GM18505 (cell line): ENCODE results near the gene SNCA.
A peak's percentile ranks its signal among the peaks of the same experiment; 100 is the strongest.

Experiments
- ATAC-seq: cut with Tn5 transposase; IDR thresholded peaks from one replicate; pipeline ENCODE4 v1.9.1; 2021; ENCODE audit not compliant: unreplicated experiment
- POLR2A ChIP-seq: IDR thresholded peaks from 4 replicates; pipeline ENCODE4 v1.6.1; 2011; ENCODE audit warnings: borderline replicate concordance; ENCODE audit not compliant: insufficient read depth, insufficient read length; ENCODE audit errors: extremely low read depth

SNCA gene

DNA sequence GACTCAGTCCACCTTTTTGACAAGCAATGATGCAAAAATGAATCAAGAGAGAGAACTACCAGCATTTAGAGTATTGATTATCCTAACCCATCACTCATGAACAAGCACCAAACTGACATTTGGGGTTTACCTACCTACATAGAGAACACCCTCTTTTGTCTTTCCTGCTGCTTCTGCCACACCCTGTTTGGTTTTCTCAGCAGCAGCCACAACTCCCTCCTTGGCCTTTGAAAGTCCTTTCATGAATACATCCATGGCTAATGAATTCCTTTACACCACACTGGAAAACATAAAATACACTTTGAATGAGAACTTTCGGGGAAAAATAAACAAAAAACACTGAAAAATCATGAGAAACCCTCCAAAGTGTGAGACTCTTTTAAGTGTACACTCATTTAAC is 1.5 kb downstream of the SNCA start:
- TF ChIP-seq POLR2A: no peak
- ATAC-seq: no peak

DNA sequence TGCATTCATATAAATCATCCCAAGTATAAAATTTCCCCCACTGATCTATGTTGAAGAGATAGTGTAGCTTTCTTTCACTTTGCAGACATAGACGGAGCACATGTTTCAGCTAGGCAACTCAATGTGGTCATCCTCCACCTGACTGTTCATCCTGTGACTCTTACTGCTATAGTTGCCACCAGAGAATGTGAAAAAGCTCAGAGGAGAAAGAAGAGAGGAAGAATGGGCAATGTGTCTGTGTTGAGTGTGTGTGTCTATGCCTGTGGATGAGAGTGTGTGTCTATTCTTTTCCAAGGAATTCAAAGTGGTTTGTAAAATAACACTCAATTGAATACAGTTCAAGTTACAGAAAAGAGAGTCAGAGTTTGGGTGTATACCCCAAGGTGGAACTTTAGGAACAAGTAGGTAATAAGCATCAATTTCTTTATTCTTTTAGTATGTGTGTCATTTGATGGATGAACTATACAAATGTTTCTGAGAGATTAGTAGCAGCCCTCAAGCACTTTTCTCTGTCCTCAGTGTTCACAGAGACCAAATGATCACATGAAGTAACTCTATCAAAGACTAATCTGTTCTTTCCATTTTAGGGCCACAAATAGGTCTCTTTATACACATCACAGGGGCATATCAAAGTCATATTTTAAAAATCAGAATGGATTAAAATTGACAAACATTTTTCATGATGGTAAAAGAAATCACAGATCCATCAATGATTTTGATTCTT is 2.3 kb downstream of the SNCA start:
- no peak for TF ChIP-seq POLR2A
- no peak for ATAC-seq

DNA sequence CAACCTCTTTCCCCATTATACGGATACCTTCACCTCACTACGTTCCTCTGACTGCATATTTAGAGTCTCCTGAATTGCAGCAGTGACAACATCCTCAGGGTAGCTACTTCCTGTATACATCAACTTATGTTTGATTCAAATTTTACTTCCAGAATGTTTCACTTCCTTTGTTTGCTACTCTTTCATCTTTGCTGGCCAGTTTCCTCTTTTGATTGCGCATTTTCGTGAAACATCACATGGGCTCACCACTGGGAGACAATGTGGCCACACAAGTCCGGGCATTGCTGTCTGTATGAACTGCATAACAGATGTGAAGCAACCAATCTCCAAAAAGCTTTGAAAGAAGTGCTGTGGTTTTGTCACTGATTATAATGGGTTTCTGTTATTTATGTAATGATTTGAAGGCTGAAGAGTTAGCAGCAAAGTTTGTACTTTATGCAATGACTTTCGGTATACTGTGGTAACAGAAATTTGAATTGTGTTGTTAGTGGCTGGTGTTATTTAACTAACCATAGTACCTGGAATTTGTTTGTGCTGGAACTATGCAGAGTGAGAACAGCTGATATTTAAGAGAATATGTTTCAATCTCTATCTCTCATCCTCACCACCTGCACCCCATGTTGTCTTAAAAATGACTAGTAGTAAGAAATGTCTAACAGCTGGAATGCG is 7.4 kb downstream of the SNCA start:
- peak; percentile 87 for ATAC-seq
- no peak for TF ChIP-seq POLR2A

DNA sequence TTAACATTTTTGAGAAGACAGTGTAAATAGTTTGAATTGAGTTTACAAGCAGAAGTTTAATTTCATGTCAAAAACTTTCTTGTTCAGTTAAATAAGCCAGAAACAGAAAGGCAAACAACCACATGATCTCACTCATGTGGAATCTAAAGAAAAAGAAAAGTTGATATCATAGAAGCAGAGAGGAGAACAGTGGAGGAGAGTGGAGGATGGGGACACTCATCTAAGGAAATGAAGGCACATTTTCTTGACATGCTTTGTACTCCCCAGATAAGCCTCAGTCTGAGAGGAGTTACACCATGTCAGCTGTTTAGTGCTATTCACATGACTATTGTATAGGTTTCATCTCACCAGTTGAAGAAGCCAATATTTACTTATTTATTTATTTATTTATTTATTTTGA is 13.5 kb downstream of the SNCA start:
- ATAC-seq: no peak
- no peak for TF ChIP-seq POLR2A

DNA sequence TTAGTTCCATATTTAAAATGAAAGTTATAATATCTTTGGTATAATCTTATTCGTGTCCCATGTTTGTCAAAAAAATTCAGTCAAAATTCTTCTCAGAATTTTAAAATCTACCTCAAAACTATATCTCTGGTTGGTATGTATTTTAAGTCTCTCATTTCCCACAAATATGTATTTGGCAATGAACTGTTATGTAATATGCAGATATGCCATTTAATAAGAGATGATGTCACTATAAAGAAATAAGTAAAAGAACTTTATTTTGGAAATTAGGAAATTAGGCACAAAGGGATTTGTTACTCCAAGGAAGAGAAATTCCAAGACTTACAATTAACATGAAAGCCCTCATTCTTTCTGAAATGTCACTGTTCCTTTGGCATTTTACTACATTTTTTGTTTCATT is 15.3 kb downstream of the SNCA start:
- ATAC-seq: no peak
- no peak for TF ChIP-seq POLR2A

DNA sequence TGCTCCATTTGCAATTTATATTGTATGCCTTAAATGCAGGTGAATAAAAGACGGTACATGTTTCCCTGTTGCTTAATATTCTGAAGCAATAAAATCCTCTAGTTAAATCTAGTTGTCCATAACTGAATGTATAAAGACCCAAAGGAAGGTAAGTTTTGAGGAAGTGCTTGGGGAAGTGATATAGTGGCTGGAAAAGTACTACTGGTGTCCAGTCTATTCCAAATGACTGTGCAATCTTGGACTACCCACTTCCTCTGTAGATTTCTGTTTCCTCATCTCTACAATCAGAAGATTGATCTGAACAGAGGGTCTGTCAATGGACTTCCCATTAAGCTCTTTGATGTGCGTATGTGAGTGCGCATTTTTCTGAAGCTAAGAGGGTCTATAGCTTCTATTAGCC is 17.0 kb downstream of the SNCA start:
- TF ChIP-seq POLR2A: no peak
- no peak for ATAC-seq

DNA sequence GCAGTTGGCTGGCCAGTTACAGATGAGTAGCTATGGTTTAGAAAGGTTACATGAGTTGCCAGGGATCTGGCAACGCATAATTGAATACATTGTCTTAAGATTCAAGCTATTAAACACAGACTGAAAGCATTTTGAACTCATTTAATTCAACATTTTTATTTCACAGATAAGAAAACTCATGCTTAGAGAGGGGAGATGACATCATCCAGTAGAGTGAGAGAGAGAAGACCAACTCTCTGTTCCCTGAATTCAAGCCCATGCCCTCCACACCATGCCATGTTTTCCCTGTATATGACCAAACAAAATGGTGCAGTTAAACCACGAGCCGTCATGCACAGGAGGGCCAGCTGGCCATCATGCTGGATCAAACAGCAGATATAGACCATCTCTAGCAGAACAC is 22.6 kb downstream of the SNCA start:
- TF ChIP-seq POLR2A: no peak
- ATAC-seq: no peak

DNA sequence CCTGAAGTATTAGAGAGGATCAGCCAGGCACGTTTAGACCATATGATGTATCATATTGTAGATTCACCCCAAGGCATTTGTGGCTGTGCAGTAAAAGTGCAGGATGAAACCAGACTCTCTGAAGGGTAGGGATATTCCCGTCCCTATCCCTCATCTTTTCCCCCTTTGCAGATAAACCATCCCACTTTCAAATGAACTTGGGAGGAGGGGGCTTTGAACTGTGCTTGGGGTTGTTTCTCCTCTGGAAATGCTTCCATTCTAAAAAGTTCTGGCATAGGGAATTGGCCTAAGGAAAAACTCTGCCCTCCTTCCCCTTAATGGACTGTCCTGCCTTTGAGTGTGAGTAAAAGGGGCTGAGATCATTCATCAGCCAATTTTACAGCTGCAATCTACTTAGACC is 23.8 kb downstream of the SNCA start:
- TF ChIP-seq POLR2A: no peak

DNA sequence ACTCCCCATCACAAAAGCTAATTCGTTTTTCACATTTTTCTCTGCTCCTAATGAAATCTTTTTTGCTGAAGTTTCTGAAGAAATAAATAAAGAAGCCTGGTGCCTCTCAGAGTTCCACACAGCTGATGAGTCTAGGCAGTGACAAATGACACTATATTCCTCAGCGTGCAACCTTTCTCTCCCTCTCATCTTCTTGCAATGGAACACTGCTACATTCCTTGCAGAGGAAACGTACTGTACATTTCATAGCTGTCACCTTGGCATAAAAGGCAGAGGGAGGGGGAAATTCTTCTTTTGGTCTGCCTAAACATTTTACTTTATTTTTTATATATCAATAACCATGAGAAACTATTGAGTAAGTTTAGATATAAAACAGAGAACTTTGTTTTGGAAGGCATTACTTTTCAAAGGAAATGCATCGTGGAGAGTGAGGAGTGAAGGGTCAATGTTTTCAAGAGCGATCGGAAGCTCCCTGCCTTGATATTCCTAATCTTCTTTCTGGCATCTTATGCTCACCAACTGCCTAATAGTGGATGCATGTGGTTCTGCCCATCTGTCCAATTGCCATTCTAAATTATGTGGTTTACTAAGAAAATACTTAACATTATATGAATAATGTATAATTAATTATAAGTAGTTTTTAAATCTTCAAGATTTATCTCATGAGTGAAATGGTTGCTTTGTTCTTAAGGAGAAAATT is 29.4 kb downstream of the SNCA start:
- no peak for ATAC-seq
- TF ChIP-seq POLR2A: no peak

More for the DNA sequence above, 23.8 kb downstream of the SNCA start:
- no peak for ATAC-seq

DNA sequence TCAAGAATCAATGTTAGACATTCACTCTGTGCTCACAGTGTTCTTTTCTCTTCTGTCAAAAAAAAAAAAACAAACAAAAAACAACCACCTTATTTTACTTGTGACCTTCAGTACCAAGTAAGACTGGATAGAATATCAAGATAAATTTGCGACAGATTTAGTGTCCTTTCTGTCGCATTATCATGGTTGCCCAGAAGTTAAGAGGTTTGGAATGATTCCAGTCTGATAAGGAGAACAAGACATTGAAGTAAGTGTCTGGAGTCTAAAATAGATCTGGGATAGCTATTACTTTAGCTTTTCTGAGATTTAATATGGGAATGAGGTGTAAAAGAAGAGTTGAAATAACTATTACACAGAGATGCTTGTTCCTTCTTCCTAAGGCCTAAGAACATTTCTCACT is 31.7 kb downstream of the SNCA start:
- no peak for ATAC-seq
- no peak for TF ChIP-seq POLR2A

DNA sequence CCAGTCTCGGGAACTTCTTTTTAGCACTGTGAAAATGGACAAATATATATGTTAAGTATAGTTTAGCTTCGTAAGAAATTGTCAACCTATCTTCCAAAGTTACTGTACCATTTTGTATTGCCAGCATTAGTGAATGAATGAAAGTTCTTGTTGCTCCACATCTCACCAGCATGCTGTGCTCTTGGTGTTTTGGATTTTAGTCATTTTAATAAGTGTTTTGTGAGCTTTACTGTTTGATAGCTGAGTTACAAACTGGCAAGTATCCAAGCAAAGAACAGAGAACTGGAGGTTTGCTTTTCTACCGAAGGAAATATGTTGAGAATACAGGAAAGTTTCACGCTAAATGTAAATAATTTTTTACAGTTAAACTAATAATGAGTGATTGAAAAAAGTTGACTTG is 33.0 kb downstream of the SNCA start:
- ATAC-seq: no peak
- no peak for TF ChIP-seq POLR2A

DNA sequence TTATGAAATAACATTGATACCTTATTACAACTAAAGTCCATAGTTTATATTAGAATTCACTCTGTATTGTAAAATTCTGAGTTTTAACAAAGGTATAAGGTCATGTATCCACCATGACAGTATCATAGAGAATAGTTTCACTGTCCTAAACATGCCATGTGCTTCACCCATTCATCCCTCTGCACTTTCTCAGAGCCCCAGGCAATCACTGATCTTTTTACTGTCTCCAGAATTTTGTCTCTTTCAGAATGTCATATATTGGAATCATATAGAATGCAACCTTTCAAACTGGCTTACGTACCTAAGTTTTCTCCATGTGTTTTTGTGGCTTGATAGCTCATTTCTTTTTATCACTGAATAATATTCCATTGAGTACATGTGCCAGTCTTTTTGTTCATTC is 33.9 kb downstream of the SNCA start:
- no peak for TF ChIP-seq POLR2A
- ATAC-seq: no peak

DNA sequence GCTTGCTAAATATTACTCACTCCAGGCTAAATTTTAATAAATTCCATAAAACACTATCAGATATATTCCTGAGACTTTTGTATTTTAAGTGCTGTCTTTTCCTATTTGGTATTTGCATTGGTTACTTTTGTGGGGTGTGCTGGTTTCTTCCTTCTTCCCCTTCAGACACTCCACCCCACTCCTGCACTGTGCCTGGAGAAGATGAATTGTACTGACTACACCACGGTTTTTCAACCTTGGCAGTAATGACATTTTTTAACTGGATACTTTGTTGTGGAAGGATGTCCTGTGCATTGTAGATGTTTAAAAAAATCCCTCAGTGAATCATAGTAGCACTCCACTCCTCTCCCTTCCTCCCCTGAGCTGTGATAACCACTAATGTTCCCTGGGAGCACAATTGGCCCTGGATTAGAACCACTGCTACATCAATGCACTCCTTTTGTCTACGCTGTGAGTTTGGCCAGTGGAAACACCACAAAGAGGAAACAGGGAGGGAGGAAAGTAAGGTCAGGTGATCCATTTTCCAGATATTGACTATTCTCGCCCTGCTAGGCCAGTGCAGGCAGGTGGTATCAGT is 36.3 kb downstream of the SNCA start:
- ATAC-seq: no peak
- no peak for TF ChIP-seq POLR2A
